ENCODE results near the gene LAMA2.

The LAMA2 gene

GRCh38 chr6:128919412-128920180 is 36.7 kb downstream of the LAMA2 start:
- H3K4me2 ChIP-seq (ENCODE audit: low read length) = no peak overlapping the region
- no peaks in the 10 kb centered on the region for H4K20me1 ChIP-seq (ENCODE audit: insufficient read depth, low read length)
- no peaks in the 10 kb centered on the region for H3K79me2 ChIP-seq (ENCODE audit: low read length)
- no peak overlapping the region for H2AFZ ChIP-seq (ENCODE audit: low read depth, low read length)
- H3K4me1 ChIP-seq (ENCODE audit: low read length) = no peaks in the 10 kb centered on the region
- no peaks in the 10 kb centered on the region for H3K9me3 ChIP-seq (ENCODE audit: insufficient read depth, low read length)
- no peak overlapping the region for H3K4me3 ChIP-seq (ENCODE audit: low read length)
- H3K27ac ChIP-seq (ENCODE audit: low read length) = no peak overlapping the region
- H3K9ac ChIP-seq (ENCODE audit: low read length) = no peak overlapping the region
- no peaks in the 10 kb centered on the region for H3K36me3 ChIP-seq (replicated peaks; ENCODE audit: low read depth, low read length)
- no peaks in the 10 kb centered on the region for H3K27me3 ChIP-seq (ENCODE audit: low read depth, low read length)
- TF ChIP-seq CTCF (IDR thresholded peaks at IDR 0.05; ENCODE audit: low read depth, low read length) = no peak
- no peak for TF ChIP-seq EZH2phosphoT487 (IDR thresholded peaks at IDR 0.05; ENCODE audit: low read depth)

GRCh38 chr6:128925765-128926164 is 42.8 kb downstream of the LAMA2 start:
- Histone ChIP-seq H3K27me3 (ENCODE audit: low read depth, low read length) (no peaks in the 10 kb centered on the region), H4K20me1 (ENCODE audit: insufficient read depth, low read length) (no peaks in the 10 kb centered on the region), H3K9me3 (ENCODE audit: insufficient read depth, low read length) (no peaks in the 10 kb centered on the region)

GRCh38 chr6:128929869-128930268 is 46.9 kb downstream of the LAMA2 start:
- TF ChIP-seq CTCF (IDR thresholded peaks at IDR 0.05; ENCODE audit: low read depth, low read length) = no peak
- no peak for TF ChIP-seq EZH2phosphoT487 (IDR thresholded peaks at IDR 0.05; ENCODE audit: low read depth)
- Histone ChIP-seq H3K27ac (ENCODE audit: low read length) (no peak overlapping the region), H4K20me1 (ENCODE audit: insufficient read depth, low read length) (no peaks in the 10 kb centered on the region), H3K79me2 (ENCODE audit: low read length) (no peaks in the 10 kb centered on the region), H2AFZ (ENCODE audit: low read depth, low read length) (no peak overlapping the region), H3K9ac (ENCODE audit: low read length) (no peak overlapping the region), H3K4me2 (ENCODE audit: low read length) (no peak overlapping the region), H3K4me3 (ENCODE audit: low read length) (no peak overlapping the region), H3K36me3 (replicated peaks; ENCODE audit: low read depth, low read length) (no peaks in the 10 kb centered on the region), H3K4me1 (ENCODE audit: low read length) (no peaks in the 10 kb centered on the region), H3K9me3 (ENCODE audit: insufficient read depth, low read length) (no peaks in the 10 kb centered on the region), H3K27me3 (ENCODE audit: low read depth, low read length) (no peaks in the 10 kb centered on the region)

More at GRCh38 chr6:128925765-128926164, 42.8 kb downstream of the LAMA2 start:
- Histone ChIP-seq H3K4me2 (ENCODE audit: low read length) (no peak overlapping the region), H3K27ac (ENCODE audit: low read length) (no peak overlapping the region), H3K9ac (ENCODE audit: low read length) (no peak overlapping the region), H3K79me2 (ENCODE audit: low read length) (no peaks in the 10 kb centered on the region), H2AFZ (ENCODE audit: low read depth, low read length) (no peak overlapping the region), H3K36me3 (replicated peaks; ENCODE audit: low read depth, low read length) (no peaks in the 10 kb centered on the region), H3K4me3 (ENCODE audit: low read length) (no peak overlapping the region), H3K4me1 (ENCODE audit: low read length) (no peaks in the 10 kb centered on the region)
- TF ChIP-seq EZH2phosphoT487 (IDR thresholded peaks at IDR 0.05; ENCODE audit: low read depth) (no peak), CTCF (IDR thresholded peaks at IDR 0.05; ENCODE audit: low read depth, low read length) (no peak)

- Histone ChIP-seq H3K4me3 (ENCODE audit: low read length) (no peak overlapping the region), H2AFZ (ENCODE audit: low read depth, low read length) (no peak overlapping the region), H3K36me3 (replicated peaks; ENCODE audit: low read depth, low read length) (no peaks in the 10 kb centered on the region), H3K27me3 (ENCODE audit: low read depth, low read length) (no peaks in the 10 kb centered on the region), H3K9me3 (ENCODE audit: insufficient read depth, low read length) (no peaks in the 10 kb centered on the region), H3K4me1 (ENCODE audit: low read length) (no peaks in the 10 kb centered on the region), H3K4me2 (ENCODE audit: low read length) (no peak overlapping the region), H3K9ac (ENCODE audit: low read length) (no peak overlapping the region), H3K79me2 (ENCODE audit: low read length) (no peaks in the 10 kb centered on the region), H4K20me1 (ENCODE audit: insufficient read depth, low read length) (no peaks in the 10 kb centered on the region), H3K27ac (ENCODE audit: low read length) (no peak overlapping the region)
- TF ChIP-seq CTCF (IDR thresholded peaks at IDR 0.05; ENCODE audit: low read depth, low read length) (no peak), EZH2phosphoT487 (IDR thresholded peaks at IDR 0.05; ENCODE audit: low read depth) (no peak)
These were observed 47.4 kb downstream of the LAMA2 start for GRCh38 chr6:128930321-128930720.
